ENCODE measurements around the gene AMACR. TPM values are rescaled to one million over a fixed set of nuclear protein-coding genes. Genes with fewer than 3 reads are reported as not detected.
"Not testable (repeated sequence)": the region's sequence is repeated elsewhere in the genome, so short reads cannot be mapped to it uniquely, and the experiment has no call there.

Gene AMACR
- total and polyA plus RNA-seq, 2 donors from 2014 or later = 155 to 291 TPM

DNA sequence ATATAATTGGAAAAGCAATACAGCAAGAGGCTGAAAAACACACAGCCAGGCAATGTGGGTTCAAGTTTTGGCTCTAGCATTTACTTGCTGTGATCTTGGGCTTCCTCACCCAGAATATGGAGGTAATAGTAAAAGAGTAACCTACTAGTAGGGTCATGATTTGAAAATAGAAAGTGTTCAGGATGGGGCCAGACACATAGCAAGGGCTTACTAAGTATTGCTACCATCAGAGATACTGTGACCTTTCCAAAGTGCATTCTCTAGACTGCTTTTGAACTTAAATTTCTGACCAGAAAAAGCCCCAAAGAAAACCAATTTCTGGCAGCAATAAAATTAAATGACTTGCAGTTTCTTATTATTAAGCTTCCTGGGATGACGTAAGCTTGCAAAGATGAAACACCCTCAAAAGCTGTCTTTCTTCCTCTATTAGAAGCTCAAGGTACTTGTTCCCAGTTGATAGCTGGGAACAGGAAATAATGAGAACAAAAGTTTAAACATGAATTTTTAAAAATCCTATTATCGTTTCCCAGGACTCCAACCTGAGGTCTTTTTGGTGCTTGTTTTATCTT lies 43.6 kb downstream of the AMACR start:
- TF ChIP-seq, protein P1, sequence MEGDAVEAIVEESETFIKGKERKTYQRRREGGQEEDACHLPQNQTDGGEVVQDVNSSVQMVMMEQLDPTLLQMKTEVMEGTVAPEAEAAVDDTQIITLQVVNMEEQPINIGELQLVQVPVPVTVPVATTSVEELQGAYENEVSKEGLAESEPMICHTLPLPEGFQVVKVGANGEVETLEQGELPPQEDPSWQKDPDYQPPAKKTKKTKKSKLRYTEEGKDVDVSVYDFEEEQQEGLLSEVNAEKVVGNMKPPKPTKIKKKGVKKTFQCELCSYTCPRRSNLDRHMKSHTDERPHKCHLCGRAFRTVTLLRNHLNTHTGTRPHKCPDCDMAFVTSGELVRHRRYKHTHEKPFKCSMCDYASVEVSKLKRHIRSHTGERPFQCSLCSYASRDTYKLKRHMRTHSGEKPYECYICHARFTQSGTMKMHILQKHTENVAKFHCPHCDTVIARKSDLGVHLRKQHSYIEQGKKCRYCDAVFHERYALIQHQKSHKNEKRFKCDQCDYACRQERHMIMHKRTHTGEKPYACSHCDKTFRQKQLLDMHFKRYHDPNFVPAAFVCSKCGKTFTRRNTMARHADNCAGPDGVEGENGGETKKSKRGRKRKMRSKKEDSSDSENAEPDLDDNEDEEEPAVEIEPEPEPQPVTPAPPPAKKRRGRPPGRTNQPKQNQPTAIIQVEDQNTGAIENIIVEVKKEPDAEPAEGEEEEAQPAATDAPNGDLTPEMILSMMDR (IDR thresholded peaks at IDR 0.05; ENCODE audit: borderline replicate concordance, extremely low read depth, insufficient read depth) = no peak
- no peak for FAIRE-seq

DNA sequence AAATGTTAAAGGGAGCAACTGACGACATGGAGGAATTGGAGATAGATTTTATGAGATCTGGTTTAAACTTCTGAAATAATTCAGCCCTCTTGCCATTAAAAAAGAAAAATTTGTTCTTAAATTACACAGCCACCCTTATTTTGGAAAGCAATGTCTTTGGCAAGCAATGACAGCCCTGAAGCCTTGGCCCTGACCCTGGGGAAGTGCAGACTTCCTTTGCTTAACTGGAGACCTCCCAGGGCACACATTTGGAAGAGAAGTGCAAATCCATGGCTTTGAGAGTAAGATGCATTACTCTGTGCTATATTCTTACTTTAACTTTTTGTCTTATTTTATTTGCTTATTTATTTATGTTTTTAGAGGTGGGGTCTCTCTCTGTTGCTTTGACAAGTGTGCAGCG lies 49.7 kb downstream of the AMACR start:
- Histone ChIP-seq H3K4me3 (ENCODE audit: low read length in 3 of 3) (no peak overlapping the region), H3K9ac (ENCODE audit: low read length in 3 of 3) (no peak overlapping the region), H3K27ac (ENCODE audit: low read depth in 2 of 2, low read length in 2 of 2) (no peak overlapping the region), H3K36me3 (ENCODE audit: control insufficient read depth in 2 of 3, insufficient read depth in 3 of 3, low read length in 3 of 3) (no peaks in the 10 kb centered on the region), H3K9me3 (ENCODE audit: control insufficient read depth in 2 of 3, insufficient read depth in 1 of 3, low read length in 3 of 3) (peaks cover 0 to 9% (median 0%) of the 10 kb centered on the region in 3 donors), H3K4me1 (ENCODE audit: control insufficient read depth in 2 of 3, insufficient read depth in 2 of 3, low read depth in 1 of 3, low read length in 3 of 3) (no peaks in the 10 kb centered on the region), H3K27me3 (ENCODE audit: control insufficient read depth, insufficient read depth, low read length) (no peaks in the 10 kb centered on the region)
- intact Hi-C loops (cut with DNase I) = no loop called here
- FAIRE-seq (no peak), DNase-seq (no peak)
- TF ChIP-seq, protein P1 (IDR thresholded peaks at IDR 0.05; ENCODE audit: borderline replicate concordance, extremely low read depth, insufficient read depth) = no peak

More for the DNA sequence above, 43.6 kb downstream of the AMACR start:
- Histone ChIP-seq H3K4me3 (ENCODE audit: low read length in 3 of 3) (no peak overlapping the region), H3K36me3 (ENCODE audit: control insufficient read depth in 2 of 3, insufficient read depth in 3 of 3, low read length in 3 of 3) (no peaks in the 10 kb centered on the region), H3K4me1 (ENCODE audit: control insufficient read depth in 2 of 3, insufficient read depth in 2 of 3, low read depth in 1 of 3, low read length in 3 of 3) (no peaks in the 10 kb centered on the region), H3K9me3 (ENCODE audit: control insufficient read depth in 2 of 3, insufficient read depth in 1 of 3, low read length in 3 of 3) (no peaks in the 10 kb centered on the region), H3K27ac (ENCODE audit: low read depth in 2 of 2, low read length in 2 of 2) (no peak overlapping the region), H3K9ac (ENCODE audit: low read length in 3 of 3) (no peak overlapping the region), H3K27me3 (ENCODE audit: control insufficient read depth, insufficient read depth, low read length) (no peaks in the 10 kb centered on the region)
- intact Hi-C loops (cut with DNase I) = no loop called here
- no peak for DNase-seq

- Histone ChIP-seq H3K27ac (ENCODE audit: low read depth in 2 of 2, low read length in 2 of 2) (no peak overlapping the region), H3K4me1 (ENCODE audit: control insufficient read depth in 2 of 3, insufficient read depth in 2 of 3, low read depth in 1 of 3, low read length in 3 of 3) (no peaks in the 10 kb centered on the region), H3K4me3 (ENCODE audit: low read length in 3 of 3) (no peak overlapping the region), H3K9me3 (ENCODE audit: control insufficient read depth in 2 of 3, insufficient read depth in 1 of 3, low read length in 3 of 3) (peaks cover 0 to 9% (median 0%) of the 10 kb centered on the region in 3 donors), H3K36me3 (ENCODE audit: control insufficient read depth in 2 of 3, insufficient read depth in 3 of 3, low read length in 3 of 3) (no peaks in the 10 kb centered on the region), H3K9ac (ENCODE audit: low read length in 3 of 3) (no peak overlapping the region), H3K27me3 (ENCODE audit: control insufficient read depth, insufficient read depth, low read length) (no peaks in the 10 kb centered on the region)
- FAIRE-seq (no peak), DNase-seq (no peak)
- TF ChIP-seq, protein P1 (IDR thresholded peaks at IDR 0.05; ENCODE audit: borderline replicate concordance, extremely low read depth, insufficient read depth) = no peak
- intact Hi-C loops (cut with DNase I) = no loop called here
Measured at GRCh38 chr5:33957577-33958150, 50.2 kb downstream of the AMACR start.

- H3K4me3 ChIP-seq (ENCODE audit: low read length in 3 of 3); H3K27me3 ChIP-seq (ENCODE audit: control insufficient read depth, insufficient read depth, low read length); H3K27ac ChIP-seq (ENCODE audit: low read depth in 2 of 2, low read length in 2 of 2); H3K4me1 ChIP-seq (ENCODE audit: control insufficient read depth in 2 of 3, insufficient read depth in 2 of 3, low read depth in 1 of 3, low read length in 3 of 3); H3K9ac ChIP-seq (ENCODE audit: low read length in 3 of 3); H3K9me3 ChIP-seq (ENCODE audit: control insufficient read depth in 2 of 3, insufficient read depth in 1 of 3, low read length in 3 of 3); intact Hi-C loops (cut with DNase I); H3K36me3 ChIP-seq (ENCODE audit: control insufficient read depth in 2 of 3, insufficient read depth in 3 of 3, low read length in 3 of 3); DNase-seq; FAIRE-seq: not testable (repeated sequence)
Measured at GRCh38 chr5:33952175-33952574, 55.7 kb downstream of the AMACR start.
